GM12874 (cell line): ENCODE measurements around the gene MIER3.

ENCODE experiments used
- CTCF ChIP-seq: IDR thresholded peaks from 2 replicates; pipeline ENCODE4 v1.5.1; 2011; ENCODE audit warnings: low read depth, mild to moderate bottlenecking, control low read depth, low read length, moderate library complexity; ENCODE audit not compliant: insufficient read depth

MIER3 gene

GRCh38 chr5:56893251-56893951, 58.5 kb downstream of the MIER3 start:
- no peak for TF ChIP-seq CTCF

- TF ChIP-seq CTCF: no peak
Observed at GRCh38 chr5:56881571-56881970, 70.4 kb downstream of the MIER3 start.

GRCh38 chr5:56876327-56876726, 75.6 kb downstream of the MIER3 start:
- no peak for TF ChIP-seq CTCF

GRCh38 chr5:56873056-56873455, 78.9 kb downstream of the MIER3 start:
- TF ChIP-seq CTCF: no peak

GRCh38 chr5:56871777-56872176, 80.1 kb downstream of the MIER3 start:
- no peak for TF ChIP-seq CTCF
